Measurements from ENCODE around the gene NUAK2. TPM values are rescaled to one million over a fixed set of nuclear protein-coding genes. Genes with fewer than 3 reads are reported as not detected.

NUAK2 gene
- total and polyA plus RNA-seq, 9 donors, result 1.2 to 53.2 (median 3.2) TPM

DNA sequence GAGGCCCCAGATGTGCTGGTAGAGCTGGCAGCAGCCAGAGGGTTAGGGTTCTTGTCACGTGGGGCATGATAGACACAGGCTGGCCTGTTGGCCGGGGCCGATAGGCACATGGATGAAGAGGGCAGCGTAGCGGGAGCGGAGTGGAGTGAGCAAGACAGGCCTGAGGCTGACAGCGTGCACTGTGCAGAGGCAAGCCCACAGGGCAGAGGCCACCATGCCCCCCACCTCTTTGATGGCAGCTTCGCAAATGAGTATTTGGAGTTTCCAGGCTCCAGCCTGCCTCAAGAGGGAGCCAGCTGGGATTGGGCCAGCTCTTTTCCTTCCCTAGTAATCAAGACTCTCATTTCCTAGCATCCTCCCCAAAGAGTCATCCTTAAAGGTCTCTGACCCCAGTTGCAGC lies 50.3 kb downstream of the NUAK2 start:
- intact Hi-C loops (cut with DNase I), result loop anchor here in 3 of 4 donors (5.0 to 10.0 kb wide), 4 partner anchors 166 to 256 kb away; no protein-coding TSS in a partner anchor

DNA sequence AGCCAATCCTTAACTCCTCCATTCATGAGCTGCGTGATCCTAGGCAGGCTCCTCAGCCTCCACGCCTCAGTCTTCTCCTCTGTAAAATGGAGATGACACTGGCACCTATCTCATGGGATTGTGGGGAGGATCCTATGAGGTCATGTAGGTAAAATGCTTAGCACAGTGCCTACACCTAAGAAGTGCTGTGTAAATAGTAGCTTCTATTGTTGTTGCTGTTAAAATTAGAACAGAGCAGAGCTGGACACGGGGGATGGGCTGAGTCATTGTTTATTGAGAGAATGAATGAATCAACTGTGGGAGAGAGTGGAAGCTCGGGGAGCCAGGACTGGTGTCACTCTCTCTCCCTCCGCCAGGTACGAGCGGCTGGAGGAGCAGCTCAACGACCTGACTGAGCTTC lies 50.8 kb downstream of the NUAK2 start:
- H3K4me3 ChIP-seq, result no peak overlapping the region
- H3K36me3 ChIP-seq, result no peaks in the 10 kb centered on the region
- H3K27ac ChIP-seq, result no peak overlapping the region
- H3K9me3 ChIP-seq, result no peaks in the 10 kb centered on the region
- WGBS, 3 donors, result 65 to 77% (median 76%) methylated on average over 8 of the region's 8 CpGs
- peaks cover 6% of the 10 kb centered on the region for H3K4me1 ChIP-seq (ENCODE audit: insufficient read depth)
- DNase-seq, result no peak
- H3K27me3 ChIP-seq, result no peaks in the 10 kb centered on the region
- intact Hi-C loops (cut with DNase I), result loop anchor here in 3 of 4 donors (5.0 to 10.0 kb wide), 4 partner anchors 167 to 257 kb away; no protein-coding TSS in a partner anchor
- TF ChIP-seq POLR2A (IDR thresholded peaks at IDR 0.05) (no peak), EP300 (IDR thresholded peaks at IDR 0.05) (no peak)
- TF ChIP-seq, protein P1, sequence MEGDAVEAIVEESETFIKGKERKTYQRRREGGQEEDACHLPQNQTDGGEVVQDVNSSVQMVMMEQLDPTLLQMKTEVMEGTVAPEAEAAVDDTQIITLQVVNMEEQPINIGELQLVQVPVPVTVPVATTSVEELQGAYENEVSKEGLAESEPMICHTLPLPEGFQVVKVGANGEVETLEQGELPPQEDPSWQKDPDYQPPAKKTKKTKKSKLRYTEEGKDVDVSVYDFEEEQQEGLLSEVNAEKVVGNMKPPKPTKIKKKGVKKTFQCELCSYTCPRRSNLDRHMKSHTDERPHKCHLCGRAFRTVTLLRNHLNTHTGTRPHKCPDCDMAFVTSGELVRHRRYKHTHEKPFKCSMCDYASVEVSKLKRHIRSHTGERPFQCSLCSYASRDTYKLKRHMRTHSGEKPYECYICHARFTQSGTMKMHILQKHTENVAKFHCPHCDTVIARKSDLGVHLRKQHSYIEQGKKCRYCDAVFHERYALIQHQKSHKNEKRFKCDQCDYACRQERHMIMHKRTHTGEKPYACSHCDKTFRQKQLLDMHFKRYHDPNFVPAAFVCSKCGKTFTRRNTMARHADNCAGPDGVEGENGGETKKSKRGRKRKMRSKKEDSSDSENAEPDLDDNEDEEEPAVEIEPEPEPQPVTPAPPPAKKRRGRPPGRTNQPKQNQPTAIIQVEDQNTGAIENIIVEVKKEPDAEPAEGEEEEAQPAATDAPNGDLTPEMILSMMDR (IDR thresholded peaks at IDR 0.05), result no peak

More for the DNA sequence above, 50.3 kb downstream of the NUAK2 start:
- Histone ChIP-seq H3K27ac (no peak overlapping the region), H3K4me1 (ENCODE audit: insufficient read depth) (peaks cover 6% of the 10 kb centered on the region), H3K27me3 (no peaks in the 10 kb centered on the region), H3K9me3 (no peaks in the 10 kb centered on the region), H3K36me3 (no peaks in the 10 kb centered on the region), H3K4me3 (no peak overlapping the region)
- peak in 3 of 5 donors; percentile 52 to 78 (median 65) for DNase-seq
- 61 to 75% (median 66%) methylated on average over 8 of the region's 8 CpGs for WGBS, 3 donors
- TF ChIP-seq, protein P1 (IDR thresholded peaks at IDR 0.05), result no peak
- no peak for TF ChIP-seq POLR2A (IDR thresholded peaks at IDR 0.05)
- TF ChIP-seq EP300 (IDR thresholded peaks at IDR 0.05), result no peak

DNA sequence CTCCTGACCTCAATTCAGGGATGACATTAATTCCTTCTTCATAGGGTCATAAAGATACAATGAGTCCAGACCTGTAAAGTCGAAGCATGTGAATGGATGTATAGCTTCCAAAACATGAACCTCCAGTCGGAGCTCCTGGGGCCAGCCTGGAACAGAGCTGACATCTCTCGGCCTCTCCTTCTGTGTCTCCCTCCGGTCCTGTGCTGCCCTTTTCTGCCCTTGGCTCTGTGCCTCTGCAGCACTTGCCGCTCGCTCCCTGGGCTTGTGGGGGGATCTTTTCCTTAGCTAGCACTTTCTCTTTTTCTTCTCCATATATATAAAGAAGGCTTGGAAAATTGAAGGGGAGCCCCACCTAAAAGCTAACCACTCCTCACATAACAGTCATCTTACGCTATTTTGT lies 51.3 kb downstream of the NUAK2 start:
- Histone ChIP-seq H3K27ac (no peak overlapping the region), H3K4me3 (no peak overlapping the region), H3K4me1 (ENCODE audit: insufficient read depth) (peaks cover 6% of the 10 kb centered on the region), H3K9me3 (no peaks in the 10 kb centered on the region), H3K27me3 (no peaks in the 10 kb centered on the region), H3K36me3 (no peaks in the 10 kb centered on the region)
- intact Hi-C loops (cut with DNase I), result loop anchor here in 3 of 4 donors (5.0 to 10.0 kb wide), 4 partner anchors 167 to 257 kb away; no protein-coding TSS in a partner anchor
- WGBS, 3 donors, result 82 to 88% (median 87%) methylated on average over 7 of the region's 7 CpGs
- TF ChIP-seq, protein P1 (IDR thresholded peaks at IDR 0.05), result no peak
- TF ChIP-seq POLR2A (IDR thresholded peaks at IDR 0.05), result no peak
- no peak for TF ChIP-seq EP300 (IDR thresholded peaks at IDR 0.05)
- no peak for DNase-seq

DNA sequence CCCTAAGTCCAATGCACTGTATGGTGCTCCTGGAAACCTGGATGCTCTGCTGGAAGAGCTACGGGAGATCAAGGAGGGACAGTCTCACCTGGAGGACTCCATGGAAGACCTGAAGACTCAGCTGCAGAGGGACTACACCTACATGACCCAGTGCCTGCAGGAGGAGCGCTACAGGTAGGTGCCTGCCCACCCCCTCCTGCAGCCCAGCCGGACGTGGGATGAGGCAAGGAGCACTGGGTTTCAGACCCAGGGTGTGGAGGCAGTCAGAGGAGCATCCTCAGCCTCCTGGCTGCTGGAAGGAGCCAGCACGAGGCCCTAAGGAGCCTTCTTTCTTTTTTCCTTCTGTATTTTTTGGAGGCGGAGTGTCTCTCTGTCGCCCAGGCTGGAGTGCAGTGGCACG lies 51.8 kb downstream of the NUAK2 start:
- Histone ChIP-seq H3K27me3 (no peaks in the 10 kb centered on the region), H3K36me3 (no peaks in the 10 kb centered on the region), H3K4me1 (ENCODE audit: insufficient read depth) (peaks cover 6% of the 10 kb centered on the region), H3K4me3 (no peak overlapping the region), H3K27ac (no peak overlapping the region), H3K9me3 (no peaks in the 10 kb centered on the region)
- TF ChIP-seq EP300 (IDR thresholded peaks at IDR 0.05) (no peak), POLR2A (IDR thresholded peaks at IDR 0.05) (no peak)
- TF ChIP-seq, protein P1 (IDR thresholded peaks at IDR 0.05), result no peak
- 93 to 95% (median 95%) methylated on average over 8 of the region's 8 CpGs for WGBS, 3 donors
- intact Hi-C loops (cut with DNase I), result loop anchor here in 3 of 4 donors (5.0 to 10.0 kb wide), 4 partner anchors 168 to 258 kb away; no protein-coding TSS in a partner anchor
- DNase-seq, result no peak

Measured in ovary (tissue), 9 donors.